Liver (tissue), 9 donors: ENCODE data around the gene CCL28. TPM values are rescaled to one million over a fixed set of nuclear protein-coding genes. Genes with fewer than 3 reads are reported as not detected.

Experiments used
- DNase-seq: peaks from one replicate; pipeline ENCODE4 v3.0.0-alpha.2; 2017; ENCODE audit warnings: low spot score
- H3K27ac ChIP-seq, 2 donors: one replicate each; pipeline ENCODE4 v1.7.0; 2013; ENCODE audit warnings: inconsistent platforms in 2 of 2, low read length in 2 of 2, control low read depth in 1 of 2, low read depth in 1 of 2, mild to moderate bottlenecking in 1 of 2
- H3K27me3 ChIP-seq, 4 donors: one replicate each; pipeline versions ENCODE4 v1.6.1 to v1.7.0; 2013; ENCODE audit warnings: low read length in 3 of 4, inconsistent platforms in 1 of 4, mild to moderate bottlenecking in 1 of 4, moderate library complexity in 1 of 4; ENCODE audit not compliant: control insufficient read depth in 4 of 4, insufficient read depth in 4 of 4
- H3K36me3 ChIP-seq, 4 donors: one replicate each; pipeline versions ENCODE4 v1.6.1 to v1.7.0; 2013; ENCODE audit warnings: low read length in 3 of 4, mild to moderate bottlenecking in 3 of 4, low read depth in 1 of 4, moderate library complexity in 1 of 4; ENCODE audit not compliant: control insufficient read depth in 4 of 4, insufficient read depth in 3 of 4
- H3K4me1 ChIP-seq, 4 donors: one replicate each; pipeline versions ENCODE4 v1.6.1 to v1.7.0; 2013; ENCODE audit warnings: low read length in 3 of 4, mild to moderate bottlenecking in 3 of 4, moderate library complexity in 1 of 4; ENCODE audit not compliant: control insufficient read depth in 4 of 4, insufficient read depth in 4 of 4
- H3K4me3 ChIP-seq, 3 donors: one replicate each; pipeline versions ENCODE4 v1.6.1 to v1.7.0; 2013; ENCODE audit warnings: low read length in 3 of 3, control low read depth in 1 of 3, low read depth in 1 of 3, mild to moderate bottlenecking in 1 of 3
- H3K9ac ChIP-seq, 2 donors: one replicate each; pipeline ENCODE4 v1.7.0; 2013; ENCODE audit warnings: low read length in 2 of 2, mild to moderate bottlenecking in 2 of 2, moderate library complexity in 2 of 2, control low read depth in 1 of 2, low read depth in 1 of 2
- H3K9me3 ChIP-seq, 4 donors: one replicate each; pipeline versions ENCODE4 v1.6.1 to v1.7.0; 2013; ENCODE audit warnings: low read length in 3 of 4; ENCODE audit not compliant: control insufficient read depth in 4 of 4
- EGR1 ChIP-seq, 2 donors: IDR thresholded peaks; 2 replicates each; pipeline ENCODE4 v1.6.1; 2016 to 2018; ENCODE audit warnings: antibody characterized with exemption in 2 of 2, low read depth in 2 of 2
- FOXA1 ChIP-seq: IDR thresholded peaks from 2 replicates; pipeline ENCODE4 v1.6.1; 2016; ENCODE audit warnings: antibody characterized with exemption
- FOXA2 ChIP-seq: IDR thresholded peaks from 2 replicates; pipeline ENCODE4 v1.6.1; 2016; ENCODE audit warnings: antibody characterized with exemption
- GABPA ChIP-seq, 2 donors: IDR thresholded peaks in 1 of 2; conservative IDR thresholded peaks in 1 of 2; 2 replicates each; pipeline ENCODE4 v1.6.1; 2016; ENCODE audit warnings: antibody characterized with exemption in 2 of 2, mild to moderate bottlenecking in 1 of 2, moderate library complexity in 1 of 2
- HNF4A ChIP-seq, 2 donors: conservative IDR thresholded peaks; 2 replicates each; pipeline ENCODE4 v1.6.1; 2016; ENCODE audit warnings: antibody characterized with exemption in 2 of 2, mild to moderate bottlenecking in 2 of 2
- HNF4G ChIP-seq: IDR thresholded peaks from 2 replicates; pipeline ENCODE4 v1.6.1; 2016; ENCODE audit warnings: antibody characterized with exemption
- JUND ChIP-seq, 2 donors: IDR thresholded peaks; 2 replicates each; pipeline ENCODE4 v1.6.1; 2016; ENCODE audit warnings: antibody characterized with exemption in 2 of 2
- MAX ChIP-seq: IDR thresholded peaks from 2 replicates; pipeline ENCODE4 v1.6.1; 2016; ENCODE audit warnings: antibody characterized with exemption
- NR2F2 ChIP-seq: IDR thresholded peaks from 2 replicates; pipeline ENCODE4 v1.6.1; 2016; ENCODE audit warnings: antibody characterized with exemption
- RAD21 ChIP-seq, 2 donors: IDR thresholded peaks; 2 replicates each; pipeline ENCODE4 v1.6.1; 2016; ENCODE audit warnings: antibody characterized with exemption in 2 of 2, mild to moderate bottlenecking in 2 of 2
- RXRA ChIP-seq, 2 donors: IDR thresholded peaks; 2 replicates each; pipeline ENCODE4 v1.6.1; 2017 to 2018; ENCODE audit warnings: antibody characterized with exemption in 2 of 2, mild to moderate bottlenecking in 1 of 2
- SP1 ChIP-seq: IDR thresholded peaks from 2 replicates; pipeline ENCODE4 v1.6.1; 2018; ENCODE audit warnings: antibody characterized with exemption, mild to moderate bottlenecking
- TAF1 ChIP-seq: conservative IDR thresholded peaks from 2 replicates; pipeline ENCODE4 v1.6.1; 2016; ENCODE audit warnings: antibody characterized with exemption, mild to moderate bottlenecking
- YY1 ChIP-seq: IDR thresholded peaks from 2 replicates; pipeline ENCODE4 v1.6.1; 2016; ENCODE audit warnings: antibody characterized with exemption, mild to moderate bottlenecking
- WGBS: extraction: QIAGEN DNeasy Blood & Tissue Kit; methylation state at CpG from one replicate; pipeline ENCODE4 v1.1.7; 2013; 5-methylcytosine and 5-hydroxymethylcytosine counted together
- polyA plus RNA-seq, 2 donors: library from polyadenylated mRNA; stranded (reverse) in 1 of 2; unstranded in 1 of 2; fragments of 200-250 nt in 1 of 2; fragments of >200 nt in 1 of 2; fragmentation: Nextera tagmentation in 1 of 2; extraction: Ambion mirVana in 1 of 2; gene quantifications; one replicate each; pipeline versions ENCODE4 v1.2.1 to v1.2.3, GENCODE V29; 2013 to 2015
- total RNA-seq, 2 donors: library from RNA; depleted of rRNA; stranded (reverse); fragments of >200 nt; gene quantifications; one replicate each; pipeline ENCODE4 v1.2.3, GENCODE V29; 2014
- TF ChIP-seq, protein P1 (sequence below): IDR thresholded peaks from 2 replicates; pipeline ENCODE4 v1.6.1; 2016; ENCODE audit warnings: antibody characterized with exemption
- TF ChIP-seq, protein P2 (sequence below): IDR thresholded peaks from 2 replicates; pipeline ENCODE4 v1.6.1; 2016; ENCODE audit warnings: antibody characterized with exemption
- TF ChIP-seq, protein P3 (sequence below): fragments of 150-350 bp; IDR thresholded peaks from 2 replicates; pipeline ENCODE4 v1.5.1; 2017; ENCODE audit warnings: improper control_type of control experiment, low read depth, low read length; ENCODE audit not compliant: missing input control
- TF ChIP-seq, protein P4 (sequence below): IDR thresholded peaks from 2 replicates; pipeline ENCODE4 v1.6.1; 2016; ENCODE audit warnings: antibody characterized with exemption, mild to moderate bottlenecking
- donor health status: healthy.
- donor health status: healthy.
- donor health status: healthy.
- donor health status: healthy.
- donor health status: healthy.

Gene CCL28
- total and polyA plus RNA-seq, 4 donors: 0.37 to 1.2 (median 0.81) TPM

- Histone ChIP-seq H3K27me3 (no peaks in the 10 kb centered on the region), H3K9ac (no peak overlapping the region), H3K36me3 (no peaks in the 10 kb centered on the region), H3K27ac (no peak overlapping the region), H3K9me3 (no peaks in the 10 kb centered on the region), H3K4me1 (no peaks in the 10 kb centered on the region), H3K4me3 (no peak overlapping the region)
- DNase-seq: no peak
- TF ChIP-seq SP1 (no peak), HNF4A (conservative IDR thresholded peaks at IDR 0.05) (no peak), HNF4G (no peak), RXRA (IDR thresholded peaks at IDR 0.05) (no peak), NR2F2 (no peak), YY1 (no peak), GABPA (IDR thresholded peaks at IDR 0.05 in 1 of 2, conservative IDR thresholded peaks at IDR 0.05 in 1 of 2) (no peak), FOXA1 (no peak), EGR1 (IDR thresholded peaks at IDR 0.05; ENCODE audit: low read depth in 2 of 2) (no peak), FOXA2 (no peak), MAX (no peak), JUND (IDR thresholded peaks at IDR 0.05) (no peak), RAD21 (IDR thresholded peaks at IDR 0.05) (no peak), TAF1 (no peak)
- TF ChIP-seq, protein P1, sequence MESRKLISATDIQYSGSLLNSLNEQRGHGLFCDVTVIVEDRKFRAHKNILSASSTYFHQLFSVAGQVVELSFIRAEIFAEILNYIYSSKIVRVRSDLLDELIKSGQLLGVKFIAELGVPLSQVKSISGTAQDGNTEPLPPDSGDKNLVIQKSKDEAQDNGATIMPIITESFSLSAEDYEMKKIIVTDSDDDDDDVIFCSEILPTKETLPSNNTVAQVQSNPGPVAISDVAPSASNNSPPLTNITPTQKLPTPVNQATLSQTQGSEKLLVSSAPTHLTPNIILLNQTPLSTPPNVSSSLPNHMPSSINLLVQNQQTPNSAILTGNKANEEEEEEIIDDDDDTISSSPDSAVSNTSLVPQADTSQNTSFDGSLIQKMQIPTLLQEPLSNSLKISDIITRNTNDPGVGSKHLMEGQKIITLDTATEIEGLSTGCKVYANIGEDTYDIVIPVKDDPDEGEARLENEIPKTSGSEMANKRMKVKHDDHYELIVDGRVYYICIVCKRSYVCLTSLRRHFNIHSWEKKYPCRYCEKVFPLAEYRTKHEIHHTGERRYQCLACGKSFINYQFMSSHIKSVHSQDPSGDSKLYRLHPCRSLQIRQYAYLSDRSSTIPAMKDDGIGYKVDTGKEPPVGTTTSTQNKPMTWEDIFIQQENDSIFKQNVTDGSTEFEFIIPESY: no peak
- TF ChIP-seq, protein P2, sequence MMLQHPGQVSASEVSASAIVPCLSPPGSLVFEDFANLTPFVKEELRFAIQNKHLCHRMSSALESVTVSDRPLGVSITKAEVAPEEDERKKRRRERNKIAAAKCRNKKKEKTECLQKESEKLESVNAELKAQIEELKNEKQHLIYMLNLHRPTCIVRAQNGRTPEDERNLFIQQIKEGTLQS: no peak
- TF ChIP-seq, protein P3, sequence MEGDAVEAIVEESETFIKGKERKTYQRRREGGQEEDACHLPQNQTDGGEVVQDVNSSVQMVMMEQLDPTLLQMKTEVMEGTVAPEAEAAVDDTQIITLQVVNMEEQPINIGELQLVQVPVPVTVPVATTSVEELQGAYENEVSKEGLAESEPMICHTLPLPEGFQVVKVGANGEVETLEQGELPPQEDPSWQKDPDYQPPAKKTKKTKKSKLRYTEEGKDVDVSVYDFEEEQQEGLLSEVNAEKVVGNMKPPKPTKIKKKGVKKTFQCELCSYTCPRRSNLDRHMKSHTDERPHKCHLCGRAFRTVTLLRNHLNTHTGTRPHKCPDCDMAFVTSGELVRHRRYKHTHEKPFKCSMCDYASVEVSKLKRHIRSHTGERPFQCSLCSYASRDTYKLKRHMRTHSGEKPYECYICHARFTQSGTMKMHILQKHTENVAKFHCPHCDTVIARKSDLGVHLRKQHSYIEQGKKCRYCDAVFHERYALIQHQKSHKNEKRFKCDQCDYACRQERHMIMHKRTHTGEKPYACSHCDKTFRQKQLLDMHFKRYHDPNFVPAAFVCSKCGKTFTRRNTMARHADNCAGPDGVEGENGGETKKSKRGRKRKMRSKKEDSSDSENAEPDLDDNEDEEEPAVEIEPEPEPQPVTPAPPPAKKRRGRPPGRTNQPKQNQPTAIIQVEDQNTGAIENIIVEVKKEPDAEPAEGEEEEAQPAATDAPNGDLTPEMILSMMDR: no peak
- TF ChIP-seq, protein P4, sequence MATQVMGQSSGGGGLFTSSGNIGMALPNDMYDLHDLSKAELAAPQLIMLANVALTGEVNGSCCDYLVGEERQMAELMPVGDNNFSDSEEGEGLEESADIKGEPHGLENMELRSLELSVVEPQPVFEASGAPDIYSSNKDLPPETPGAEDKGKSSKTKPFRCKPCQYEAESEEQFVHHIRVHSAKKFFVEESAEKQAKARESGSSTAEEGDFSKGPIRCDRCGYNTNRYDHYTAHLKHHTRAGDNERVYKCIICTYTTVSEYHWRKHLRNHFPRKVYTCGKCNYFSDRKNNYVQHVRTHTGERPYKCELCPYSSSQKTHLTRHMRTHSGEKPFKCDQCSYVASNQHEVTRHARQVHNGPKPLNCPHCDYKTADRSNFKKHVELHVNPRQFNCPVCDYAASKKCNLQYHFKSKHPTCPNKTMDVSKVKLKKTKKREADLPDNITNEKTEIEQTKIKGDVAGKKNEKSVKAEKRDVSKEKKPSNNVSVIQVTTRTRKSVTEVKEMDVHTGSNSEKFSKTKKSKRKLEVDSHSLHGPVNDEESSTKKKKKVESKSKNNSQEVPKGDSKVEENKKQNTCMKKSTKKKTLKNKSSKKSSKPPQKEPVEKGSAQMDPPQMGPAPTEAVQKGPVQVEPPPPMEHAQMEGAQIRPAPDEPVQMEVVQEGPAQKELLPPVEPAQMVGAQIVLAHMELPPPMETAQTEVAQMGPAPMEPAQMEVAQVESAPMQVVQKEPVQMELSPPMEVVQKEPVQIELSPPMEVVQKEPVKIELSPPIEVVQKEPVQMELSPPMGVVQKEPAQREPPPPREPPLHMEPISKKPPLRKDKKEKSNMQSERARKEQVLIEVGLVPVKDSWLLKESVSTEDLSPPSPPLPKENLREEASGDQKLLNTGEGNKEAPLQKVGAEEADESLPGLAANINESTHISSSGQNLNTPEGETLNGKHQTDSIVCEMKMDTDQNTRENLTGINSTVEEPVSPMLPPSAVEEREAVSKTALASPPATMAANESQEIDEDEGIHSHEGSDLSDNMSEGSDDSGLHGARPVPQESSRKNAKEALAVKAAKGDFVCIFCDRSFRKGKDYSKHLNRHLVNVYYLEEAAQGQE: no peak
- WGBS: 83% methylated on average over 3 of the region's 3 CpGs
Measured at GRCh38 chr5:43415935-43416802, 4.0 kb upstream of the CCL28 start.
